Mesenchymal stem cell (in vitro differentiated cells and primary cell): Measurements from ENCODE around the gene TMED10.

Experiments
- DNase-seq: peaks from one replicate; pipeline ENCODE4 v3.0.0-alpha.2; 2013
- H2AFZ ChIP-seq: one replicate; pipeline ENCODE4 v1.6.1; 2013; ENCODE audit warnings: low read depth, mild to moderate bottlenecking, control low read depth, inconsistent platforms, low read length, moderate library complexity
- H2AK5ac ChIP-seq: 2 replicates; pipeline ENCODE4 v1.6.1; 2013; ENCODE audit warnings: low read length, moderate library complexity, mild to moderate bottlenecking, inconsistent platforms; ENCODE audit not compliant: severe bottlenecking
- H2BK120ac ChIP-seq: one replicate; pipeline ENCODE4 v1.6.1; 2013; ENCODE audit warnings: low read depth, mild to moderate bottlenecking, inconsistent platforms, low read length, moderate library complexity
- H2BK12ac ChIP-seq, 2 experiments: one replicate each; pipeline ENCODE4 v1.6.1; 2013; ENCODE audit warnings: inconsistent platforms in 2 of 2, low read length in 2 of 2, mild to moderate bottlenecking in 2 of 2, moderate library complexity in 2 of 2, control low read depth in 1 of 2
- H2BK15ac ChIP-seq: one replicate; pipeline ENCODE4 v1.6.1; 2013; ENCODE audit warnings: mild to moderate bottlenecking, low read depth, inconsistent platforms; ENCODE audit not compliant: poor library complexity, severe bottlenecking
- H2BK5ac ChIP-seq: 2 replicates; pipeline ENCODE4 v1.6.1; 2013; ENCODE audit warnings: low read depth, mild to moderate bottlenecking, low read length, control low read depth, inconsistent platforms; ENCODE audit not compliant: poor library complexity, severe bottlenecking
- H3K14ac ChIP-seq, 2 experiments: one replicate each; pipeline ENCODE4 v1.6.1; 2013; ENCODE audit warnings: inconsistent platforms in 2 of 2, low read length in 2 of 2, control low read depth in 1 of 2, mild to moderate bottlenecking in 1 of 2, moderate library complexity in 1 of 2
- H3K18ac ChIP-seq, 2 experiments: one replicate each; pipeline ENCODE4 v1.6.1; 2013; ENCODE audit warnings: inconsistent platforms in 2 of 2, low read length in 2 of 2, control low read depth in 1 of 2, low read depth in 1 of 2, mild to moderate bottlenecking in 1 of 2
- H3K23ac ChIP-seq, 2 experiments: one replicate each; pipeline ENCODE4 v1.6.1; 2013; ENCODE audit warnings: inconsistent platforms in 2 of 2, low read length in 2 of 2, mild to moderate bottlenecking in 2 of 2, moderate library complexity in 2 of 2, control low read depth in 1 of 2
- H3K27ac ChIP-seq: 2 replicates; pipeline ENCODE4 v1.5.1; 2013; ENCODE audit warnings: mild to moderate bottlenecking, moderate library complexity, low read length, control low read depth, inconsistent platforms; ENCODE audit not compliant: poor library complexity, severe bottlenecking
- H3K27me3 ChIP-seq, 2 experiments: 2 replicates each; pipeline versions ENCODE4 v1.6.1 to v1.7.0; 2013; ENCODE audit warnings: low read length in 2 of 2, mild to moderate bottlenecking in 2 of 2, moderate library complexity in 2 of 2, control low read depth in 1 of 2, inconsistent platforms in 1 of 2; ENCODE audit not compliant: control insufficient read depth in 1 of 2, insufficient read depth in 1 of 2
- H3K36me3 ChIP-seq, 2 experiments: 2 replicates each; pipeline versions ENCODE4 v1.6.1 to v1.7.0; 2013; ENCODE audit warnings: low read length in 2 of 2, control low read depth in 1 of 2, inconsistent platforms in 1 of 2, low read depth in 1 of 2, mild to moderate bottlenecking in 1 of 2; ENCODE audit not compliant: insufficient read depth in 2 of 2, control insufficient read depth in 1 of 2
- H3K4ac ChIP-seq, 2 experiments: one replicate each; pipeline ENCODE4 v1.6.1; 2013; ENCODE audit warnings: inconsistent platforms in 2 of 2, low read length in 2 of 2, mild to moderate bottlenecking in 2 of 2, moderate library complexity in 2 of 2, control low read depth in 1 of 2, low read depth in 1 of 2
- H3K4me1 ChIP-seq: 2 replicates; pipeline ENCODE4 v1.6.1; 2013; ENCODE audit warnings: low read depth, low read length, control low read depth; ENCODE audit not compliant: control insufficient read depth, insufficient read depth
- H3K4me2 ChIP-seq: 2 replicates; pipeline ENCODE4 v1.6.1; 2013; ENCODE audit warnings: low read length, mild to moderate bottlenecking, inconsistent platforms; ENCODE audit not compliant: poor library complexity, severe bottlenecking
- H3K4me3 ChIP-seq, 2 experiments: 2 replicates each; pipeline versions ENCODE4 v1.5.1 to v1.7.0; 2013; ENCODE audit warnings: low read length in 2 of 2, mild to moderate bottlenecking in 2 of 2, control low read depth in 1 of 2, low read depth in 1 of 2; ENCODE audit not compliant: insufficient read depth in 1 of 2
- H3K79me1 ChIP-seq: replicated peaks from 2 replicates; pipeline ENCODE4 v1.6.1; 2013; ENCODE audit warnings: mild to moderate bottlenecking, control low read depth, low read length, inconsistent platforms; ENCODE audit not compliant: poor library complexity, severe bottlenecking
- H3K9ac ChIP-seq: 2 replicates; pipeline ENCODE4 v1.7.0; 2013; ENCODE audit warnings: mild to moderate bottlenecking, low read length, moderate library complexity
- H3K9me3 ChIP-seq: 2 replicates; pipeline ENCODE4 v1.7.0; 2013; ENCODE audit warnings: mild to moderate bottlenecking, low read length; ENCODE audit not compliant: control insufficient read depth
- H4K8ac ChIP-seq: one replicate; pipeline ENCODE4 v1.6.1; 2013; ENCODE audit warnings: inconsistent platforms, mild to moderate bottlenecking, low read length, moderate library complexity
- H4K91ac ChIP-seq: one replicate; pipeline ENCODE4 v1.6.1; 2013; ENCODE audit warnings: mild to moderate bottlenecking, low read length, inconsistent platforms
- WGBS: methylation state at CpG from one replicate; pipeline ENCODE4 v1.1.7; 2013; ENCODE audit warnings: mixed read lengths; 5-methylcytosine and 5-hydroxymethylcytosine counted together

Gene TMED10

DNA sequence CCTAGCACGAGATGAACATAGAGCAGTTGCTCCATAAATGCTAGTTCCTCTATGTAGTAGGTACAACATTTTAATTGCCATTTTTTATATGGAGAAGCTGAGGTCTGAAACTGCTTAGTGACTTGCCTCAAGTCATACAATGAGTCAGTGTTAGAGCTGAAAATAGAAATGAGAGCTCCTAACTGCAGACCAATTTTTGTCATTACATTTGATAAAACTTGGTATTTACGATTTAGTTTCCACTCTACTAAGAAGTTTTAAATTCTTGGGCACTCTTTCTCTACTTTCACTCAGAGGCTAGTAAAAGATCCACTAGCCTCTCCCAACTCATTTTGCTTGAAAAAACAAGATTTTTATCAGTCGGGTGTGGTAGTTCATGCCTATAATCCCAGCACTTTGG, 8.1 kb upstream of the TMED10 start:
- WGBS = 89% methylated on average over 2 of the region's 3 CpGs
- peak; percentile 48 for DNase-seq

DNA sequence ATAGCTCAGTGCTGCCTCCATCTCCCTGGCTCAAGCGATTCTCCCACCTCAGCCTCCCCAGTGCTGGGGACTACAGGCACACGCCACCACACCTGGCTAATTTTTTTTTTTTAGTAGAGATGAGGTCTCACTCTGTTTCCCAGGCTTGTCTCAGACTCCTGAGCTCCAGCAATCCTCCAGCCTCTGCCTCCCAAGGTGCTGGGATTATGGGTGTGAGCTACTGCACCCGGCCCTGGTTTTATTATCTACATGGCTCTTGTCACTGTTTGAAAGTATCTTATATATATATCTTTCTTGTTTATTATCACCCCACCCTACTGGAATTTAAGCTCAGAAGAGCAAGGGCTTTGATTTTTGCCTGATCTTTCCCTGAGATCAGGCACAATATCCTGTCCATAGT, 7.6 kb upstream of the TMED10 start:
- no peak overlapping the region for H3K4me2 ChIP-seq
- H3K14ac ChIP-seq = no peak overlapping the region
- H3K79me1 ChIP-seq = no peaks in the 10 kb centered on the region
- no peak overlapping the region for H4K91ac ChIP-seq
- no peak overlapping the region for H4K8ac ChIP-seq
- peak overlapping the region in 1 of 2 experiments; percentile 75 for H2BK12ac ChIP-seq
- no peak overlapping the region for H2AFZ ChIP-seq
- H2AK5ac ChIP-seq = no peak overlapping the region
- no peak overlapping the region for H2BK15ac ChIP-seq
- H3K4ac ChIP-seq = no peak overlapping the region
- H2BK5ac ChIP-seq = no peak overlapping the region
- H2BK120ac ChIP-seq = no peak overlapping the region
- peak overlapping the region; percentile 74 for H3K9ac ChIP-seq
- H3K9me3 ChIP-seq = no peaks in the 10 kb centered on the region
- H3K4me1 ChIP-seq = peaks cover 1% of the 10 kb centered on the region
- no peak overlapping the region for H3K23ac ChIP-seq
- no CpG with 5 or more reads among the region's 3 CpGs for WGBS
- H3K27me3 ChIP-seq = no peaks in the 10 kb centered on the region
- H3K27ac ChIP-seq = no peak overlapping the region
- no peaks in the 10 kb centered on the region for H3K36me3 ChIP-seq
- no peak for DNase-seq
- no peak overlapping the region for H3K4me3 ChIP-seq
- H3K18ac ChIP-seq = no peak overlapping the region

More for the DNA sequence above, 8.1 kb upstream of the TMED10 start:
- Histone ChIP-seq H4K8ac (no peak overlapping the region), H3K79me1 (no peaks in the 10 kb centered on the region), H2BK5ac (no peak overlapping the region), H3K23ac (no peak overlapping the region), H2AK5ac (no peak overlapping the region), H3K9ac (peak overlapping the region; percentile 74), H3K9me3 (no peaks in the 10 kb centered on the region), H2BK12ac (no peak overlapping the region), H4K91ac (no peak overlapping the region), H3K14ac (no peak overlapping the region), H3K4me3 (no peak overlapping the region), H3K27ac (no peak overlapping the region), H3K18ac (no peak overlapping the region), H3K4me1 (peaks cover 1% of the 10 kb centered on the region), H2AFZ (no peak overlapping the region), H2BK120ac (no peak overlapping the region), H3K4ac (no peak overlapping the region), H3K4me2 (no peak overlapping the region), H2BK15ac (no peak overlapping the region), H3K36me3 (no peaks in the 10 kb centered on the region), H3K27me3 (no peaks in the 10 kb centered on the region)

DNA sequence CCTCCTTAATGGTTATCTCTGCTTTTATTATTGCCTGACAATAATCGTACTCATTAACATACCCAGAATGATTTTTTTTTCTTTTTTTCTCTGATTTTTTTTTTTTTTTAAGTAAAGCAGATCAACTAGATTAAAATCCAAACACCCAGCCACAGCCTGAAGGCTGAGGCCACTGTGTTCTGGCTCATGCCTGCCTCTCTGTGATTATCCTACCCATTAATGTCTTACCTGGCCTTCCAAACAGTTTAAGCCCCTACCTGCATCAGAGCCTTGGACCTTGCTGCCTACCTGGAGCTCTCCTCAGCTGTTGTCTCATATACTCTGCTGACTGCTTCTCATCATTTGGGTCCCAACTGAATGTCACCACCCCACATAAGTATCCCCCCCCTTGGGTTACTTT, 6.8 kb upstream of the TMED10 start:
- no peak overlapping the region for H4K8ac ChIP-seq
- H3K9me3 ChIP-seq = no peaks in the 10 kb centered on the region
- no peak for DNase-seq
- H2AK5ac ChIP-seq = no peak overlapping the region
- peak overlapping the region; percentile 73 for H3K9ac ChIP-seq
- no peak overlapping the region for H3K4me2 ChIP-seq
- H3K4me1 ChIP-seq = peaks cover 1% of the 10 kb centered on the region
- no peak overlapping the region for H3K23ac ChIP-seq
- no peaks in the 10 kb centered on the region for H3K79me1 ChIP-seq
- no peak overlapping the region for H2BK5ac ChIP-seq
- no peak overlapping the region for H2BK15ac ChIP-seq
- H3K36me3 ChIP-seq = no peaks in the 10 kb centered on the region
- H3K4ac ChIP-seq = no peak overlapping the region
- WGBS = no CpG with 5 or more reads among the region's 1 CpG
- peak overlapping the region in 1 of 2 experiments; percentile 8 for H2BK12ac ChIP-seq
- no peaks in the 10 kb centered on the region for H3K27me3 ChIP-seq
- no peak overlapping the region for H2BK120ac ChIP-seq
- no peak overlapping the region for H2AFZ ChIP-seq
- no peak overlapping the region for H3K27ac ChIP-seq
- H3K14ac ChIP-seq = no peak overlapping the region
- H3K4me3 ChIP-seq = peak overlapping the region in 1 of 2 experiments; percentile 15
- no peak overlapping the region for H3K18ac ChIP-seq
- no peak overlapping the region for H4K91ac ChIP-seq

DNA sequence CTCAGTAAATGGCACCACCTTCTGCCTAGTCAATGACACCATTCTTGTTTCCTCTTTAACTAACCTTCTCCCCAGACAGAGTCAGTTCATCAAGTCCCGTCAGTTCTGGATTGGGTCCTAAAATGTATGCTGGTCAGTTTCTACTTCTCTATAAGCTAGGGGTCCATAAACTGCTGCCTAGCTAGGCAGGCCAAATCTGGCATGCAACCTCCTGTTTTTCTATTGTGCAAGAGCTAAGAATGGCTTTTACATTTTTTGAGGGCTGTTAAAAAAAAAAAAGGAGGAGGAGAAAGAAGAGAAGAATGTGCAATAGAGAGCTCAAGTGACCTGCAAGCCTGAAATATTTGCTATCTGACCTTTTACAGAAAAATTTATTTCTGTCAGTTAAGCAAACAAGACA, 6.4 kb upstream of the TMED10 start:
- peak overlapping the region; percentile 2 for H3K27ac ChIP-seq
- H2AFZ ChIP-seq = no peak overlapping the region
- H3K4me1 ChIP-seq = peaks cover 1% of the 10 kb centered on the region
- H3K79me1 ChIP-seq = no peaks in the 10 kb centered on the region
- no peak overlapping the region for H4K91ac ChIP-seq
- H3K14ac ChIP-seq = no peak overlapping the region
- no peak overlapping the region for H3K4me2 ChIP-seq
- H2BK12ac ChIP-seq = no peak overlapping the region
- H2BK120ac ChIP-seq = no peak overlapping the region
- DNase-seq = peak; percentile 71
- H3K4me3 ChIP-seq = peak overlapping the region in 1 of 2 experiments; percentile 15
- no peaks in the 10 kb centered on the region for H3K9me3 ChIP-seq
- H3K23ac ChIP-seq = no peak overlapping the region
- 75% methylated on average over 1 of the region's 1 CpG for WGBS
- peak overlapping the region; percentile 5 for H3K9ac ChIP-seq
- H2BK5ac ChIP-seq = no peak overlapping the region
- peak overlapping the region in 1 of 2 experiments; percentile 24 for H3K4ac ChIP-seq
- no peaks in the 10 kb centered on the region for H3K27me3 ChIP-seq
- H3K36me3 ChIP-seq = no peaks in the 10 kb centered on the region
- no peak overlapping the region for H2BK15ac ChIP-seq
- H4K8ac ChIP-seq = no peak overlapping the region
- H2AK5ac ChIP-seq = no peak overlapping the region
- H3K18ac ChIP-seq = no peak overlapping the region
